ENCODE results near the gene DNAH2. TPM values are rescaled to one million over a fixed set of nuclear protein-coding genes. Genes with fewer than 3 reads are reported as not detected.

Gene DNAH2
- polyA plus RNA-seq, 2 of the 4 experiments (the other 2 are of a cell fraction): 0.01 to 0.08 TPM

DNA sequence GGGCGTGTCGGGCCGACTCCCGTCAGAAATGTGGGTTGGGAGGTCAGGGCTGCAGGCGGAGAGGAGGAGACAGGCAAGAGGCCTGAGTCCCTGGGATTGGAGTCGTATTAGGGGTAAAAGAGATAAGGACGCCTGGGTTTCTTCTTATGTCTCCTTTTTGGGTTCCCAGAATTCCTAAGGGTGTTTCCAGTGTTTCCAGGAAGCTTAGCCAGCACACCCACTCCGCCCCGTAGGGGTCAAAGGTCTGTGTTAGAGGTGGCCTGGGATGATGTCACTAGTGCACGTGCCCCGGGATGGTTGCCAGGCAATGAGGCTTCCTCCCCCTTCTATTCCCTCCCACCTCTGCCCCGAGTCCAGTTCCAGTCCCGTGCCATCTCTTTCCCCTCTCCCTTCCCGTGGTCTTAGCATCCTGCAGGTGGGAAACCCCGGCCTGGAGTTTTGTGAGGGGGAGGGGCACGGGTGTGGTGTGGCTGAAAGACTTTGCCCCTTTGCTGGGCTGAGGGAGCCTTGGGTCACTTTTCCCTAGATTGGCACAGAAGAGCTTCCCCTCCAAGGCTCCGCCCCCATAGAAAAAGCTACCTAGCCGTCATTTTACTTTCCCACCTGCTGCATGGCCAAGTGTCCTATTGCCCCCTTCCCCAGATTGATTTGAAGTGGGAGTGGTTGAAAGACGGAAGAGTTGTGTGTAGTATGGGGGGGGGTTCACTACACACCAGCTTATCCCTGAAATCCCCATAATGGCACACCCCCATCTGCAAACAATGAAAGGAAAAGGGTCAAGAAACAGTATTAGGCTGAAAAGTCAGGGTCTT lies 119.3 kb downstream of the DNAH2 start:
- H3K27ac ChIP-seq: peak overlapping the region; percentile 82 to 89
- ATAC-seq (peak; percentile 8 to 20; a peak in 5 of 6 replicates), FAIRE-seq (peak; percentile 63), DNase-seq (ENCODE audit: low read depth in 1 of 2, low spot score in 1 of 2) (peak; percentile 87 to 98)
- H3K4me1 ChIP-seq: peaks cover 48% of the 10 kb centered on the region
- H3K4me3 ChIP-seq: peak overlapping the region; percentile 60
- 3% methylated on average over 19 of the region's 19 CpGs for WGBS (ENCODE audit: missing lambda C conversion rate)
- ChIA-PET POLR2A (interaction anchor here (0.7 to 6.7 kb wide), 3 partner anchors 9 to 20 kb away, joined by 3 to 44 read pairs (median 3); partner anchors contain the start of genes CYB5D1 and NAA38), CTCF (interaction anchor here (1.0 to 25.1 kb wide), 9 partner anchors 5 to 204 kb away, joined by 3 to 677 read pairs (median 7); partner anchors contain the start of genes KDM6B, TP53 and WRAP53)
- H3K4me2 ChIP-seq: peak overlapping the region; percentile 96
- no peaks in the 10 kb centered on the region for H3K9me3 ChIP-seq
- TF ChIP-seq EP300 (IDR thresholded peaks at IDR 0.05): peak in 1 of 2 experiments; percentile 70; a peak in 1 of 5 replicates
- no peak for TF ChIP-seq SMC3 (IDR thresholded peaks at IDR 0.05)
- TF ChIP-seq, protein P1, sequence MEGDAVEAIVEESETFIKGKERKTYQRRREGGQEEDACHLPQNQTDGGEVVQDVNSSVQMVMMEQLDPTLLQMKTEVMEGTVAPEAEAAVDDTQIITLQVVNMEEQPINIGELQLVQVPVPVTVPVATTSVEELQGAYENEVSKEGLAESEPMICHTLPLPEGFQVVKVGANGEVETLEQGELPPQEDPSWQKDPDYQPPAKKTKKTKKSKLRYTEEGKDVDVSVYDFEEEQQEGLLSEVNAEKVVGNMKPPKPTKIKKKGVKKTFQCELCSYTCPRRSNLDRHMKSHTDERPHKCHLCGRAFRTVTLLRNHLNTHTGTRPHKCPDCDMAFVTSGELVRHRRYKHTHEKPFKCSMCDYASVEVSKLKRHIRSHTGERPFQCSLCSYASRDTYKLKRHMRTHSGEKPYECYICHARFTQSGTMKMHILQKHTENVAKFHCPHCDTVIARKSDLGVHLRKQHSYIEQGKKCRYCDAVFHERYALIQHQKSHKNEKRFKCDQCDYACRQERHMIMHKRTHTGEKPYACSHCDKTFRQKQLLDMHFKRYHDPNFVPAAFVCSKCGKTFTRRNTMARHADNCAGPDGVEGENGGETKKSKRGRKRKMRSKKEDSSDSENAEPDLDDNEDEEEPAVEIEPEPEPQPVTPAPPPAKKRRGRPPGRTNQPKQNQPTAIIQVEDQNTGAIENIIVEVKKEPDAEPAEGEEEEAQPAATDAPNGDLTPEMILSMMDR (IDR thresholded peaks at IDR 0.05): no peak
- TF ChIP-seq, protein P2, sequence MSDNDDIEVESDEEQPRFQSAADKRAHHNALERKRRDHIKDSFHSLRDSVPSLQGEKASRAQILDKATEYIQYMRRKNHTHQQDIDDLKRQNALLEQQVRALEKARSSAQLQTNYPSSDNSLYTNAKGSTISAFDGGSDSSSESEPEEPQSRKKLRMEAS (IDR thresholded peaks at IDR 0.05): peak; percentile 96
- TF ChIP-seq, protein P3, sequence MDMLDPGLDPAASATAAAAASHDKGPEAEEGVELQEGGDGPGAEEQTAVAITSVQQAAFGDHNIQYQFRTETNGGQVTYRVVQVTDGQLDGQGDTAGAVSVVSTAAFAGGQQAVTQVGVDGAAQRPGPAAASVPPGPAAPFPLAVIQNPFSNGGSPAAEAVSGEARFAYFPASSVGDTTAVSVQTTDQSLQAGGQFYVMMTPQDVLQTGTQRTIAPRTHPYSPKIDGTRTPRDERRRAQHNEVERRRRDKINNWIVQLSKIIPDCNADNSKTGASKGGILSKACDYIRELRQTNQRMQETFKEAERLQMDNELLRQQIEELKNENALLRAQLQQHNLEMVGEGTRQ (IDR thresholded peaks at IDR 0.05): peak; percentile 88
- TF ChIP-seq ZC3H11A (IDR thresholded peaks at IDR 0.05): no peak
- no peak for TF ChIP-seq PHF8 (IDR thresholded peaks at IDR 0.05; ENCODE audit: borderline replicate concordance, low read depth)
- TF ChIP-seq JUNB (IDR thresholded peaks at IDR 0.05): peak; percentile 34; the same call in 1 of the 2 replicates
- TF ChIP-seq ZSCAN20 (CRISPR knock-in tag; IDR thresholded peaks at IDR 0.05): no peak
- TF ChIP-seq MAZ (IDR thresholded peaks at IDR 0.05; ENCODE audit: borderline replicate concordance, low read depth, low read length): peak; percentile 99
- TF ChIP-seq BHLHE40 (IDR thresholded peaks at IDR 0.05; ENCODE audit: low read depth, low read length): peak; percentile 100
- peak; percentile 85 for TF ChIP-seq RARB (CRISPR knock-in tag; IDR thresholded peaks at IDR 0.05)
- no peak for TF ChIP-seq FOXS1 (CRISPR knock-in tag; IDR thresholded peaks at IDR 0.05)
- peak; percentile 66; the same call in 1 of the 2 replicates for TF ChIP-seq NPAS2 (CRISPR knock-in tag; IDR thresholded peaks at IDR 0.05; ENCODE audit: borderline replicate concordance)
- TF ChIP-seq NFE2L2 (conservative IDR thresholded peaks at IDR 0.05; ENCODE audit: low read length): no peak
- TF ChIP-seq ESRRA (IDR thresholded peaks at IDR 0.05; ENCODE audit: borderline replicate concordance, low read length): peak; percentile 62; the same call in 1 of the 2 replicates
- TF ChIP-seq CHD2 (IDR thresholded peaks at IDR 0.05; ENCODE audit: low read length, partially characterized antibody): peak; percentile 78
- TF ChIP-seq JUN (IDR thresholded peaks at IDR 0.05): peak; percentile 46 to 84; a peak in 4 of 5 replicates
- peak; percentile 30; the same call in 1 of the 2 replicates for TF ChIP-seq TFCP2L1 (CRISPR knock-in tag; IDR thresholded peaks at IDR 0.05)
- TF ChIP-seq KDM1A (IDR thresholded peaks at IDR 0.05; ENCODE audit: low read depth): no peak
- TF ChIP-seq, protein P4, sequence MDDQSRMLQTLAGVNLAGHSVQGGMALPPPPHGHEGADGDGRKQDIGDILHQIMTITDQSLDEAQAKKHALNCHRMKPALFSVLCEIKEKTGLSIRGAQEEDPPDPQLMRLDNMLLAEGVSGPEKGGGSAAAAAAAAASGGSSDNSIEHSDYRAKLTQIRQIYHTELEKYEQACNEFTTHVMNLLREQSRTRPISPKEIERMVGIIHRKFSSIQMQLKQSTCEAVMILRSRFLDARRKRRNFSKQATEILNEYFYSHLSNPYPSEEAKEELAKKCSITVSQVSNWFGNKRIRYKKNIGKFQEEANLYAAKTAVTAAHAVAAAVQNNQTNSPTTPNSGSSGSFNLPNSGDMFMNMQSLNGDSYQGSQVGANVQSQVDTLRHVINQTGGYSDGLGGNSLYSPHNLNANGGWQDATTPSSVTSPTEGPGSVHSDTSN (IDR thresholded peaks at IDR 0.05): peak; percentile 67; the same call in 1 of the 2 replicates
- TF ChIP-seq, protein P5, sequence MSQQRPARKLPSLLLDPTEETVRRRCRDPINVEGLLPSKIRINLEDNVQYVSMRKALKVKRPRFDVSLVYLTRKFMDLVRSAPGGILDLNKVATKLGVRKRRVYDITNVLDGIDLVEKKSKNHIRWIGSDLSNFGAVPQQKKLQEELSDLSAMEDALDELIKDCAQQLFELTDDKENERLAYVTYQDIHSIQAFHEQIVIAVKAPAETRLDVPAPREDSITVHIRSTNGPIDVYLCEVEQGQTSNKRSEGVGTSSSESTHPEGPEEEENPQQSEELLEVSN (IDR thresholded peaks at IDR 0.05; ENCODE audit: borderline replicate concordance, low read depth): 0 out of 2 replicates have a peak, but pooled peaks have one; percentile 68
- TF ChIP-seq RFX5 (IDR thresholded peaks at IDR 0.05): peak; percentile 86
- TF ChIP-seq, protein P6, sequence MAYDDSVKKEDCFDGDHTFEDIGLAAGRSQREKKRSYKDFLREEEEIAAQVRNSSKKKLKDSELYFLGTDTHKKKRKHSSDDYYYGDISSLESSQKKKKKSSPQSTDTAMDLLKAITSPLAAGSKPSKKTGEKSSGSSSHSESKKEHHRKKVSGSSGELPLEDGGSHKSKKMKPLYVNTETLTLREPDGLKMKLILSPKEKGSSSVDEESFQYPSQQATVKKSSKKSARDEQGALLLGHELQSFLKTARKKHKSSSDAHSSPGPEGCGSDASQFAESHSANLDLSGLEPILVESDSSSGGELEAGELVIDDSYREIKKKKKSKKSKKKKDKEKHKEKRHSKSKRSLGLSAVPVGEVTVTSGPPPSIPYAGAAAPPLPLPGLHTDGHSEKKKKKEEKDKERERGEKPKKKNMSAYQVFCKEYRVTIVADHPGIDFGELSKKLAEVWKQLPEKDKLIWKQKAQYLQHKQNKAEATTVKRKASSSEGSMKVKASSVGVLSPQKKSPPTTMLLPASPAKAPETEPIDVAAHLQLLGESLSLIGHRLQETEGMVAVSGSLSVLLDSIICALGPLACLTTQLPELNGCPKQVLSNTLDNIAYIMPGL (CRISPR knock-in tag; IDR thresholded peaks at IDR 0.05; ENCODE audit: borderline replicate concordance): no peak
- no peak for TF ChIP-seq POLR2AphosphoS2 (conservative IDR thresholded peaks at IDR 0.05; ENCODE audit: low read length)
- TF ChIP-seq HDAC2 (IDR thresholded peaks at IDR 0.05): no peak
- TF ChIP-seq HOXA7 (CRISPR knock-in tag; IDR thresholded peaks at IDR 0.05): no peak
- 0 out of 5 replicates have a peak, but pooled peaks of 1 of the 2 experiments have one; percentile 21 for TF ChIP-seq RAD21 (conservative IDR thresholded peaks at IDR 0.05 in 1 of 2, IDR thresholded peaks at IDR 0.05 in 1 of 2)
- no peak for TF ChIP-seq MAFK (IDR thresholded peaks at IDR 0.05; ENCODE audit: partially characterized antibody)
- no peak for TF ChIP-seq ZFP36 (IDR thresholded peaks at IDR 0.05; ENCODE audit: borderline replicate concordance, partially characterized antibody)
- TF ChIP-seq CHD4 (IDR thresholded peaks at IDR 0.05; ENCODE audit: borderline replicate concordance): no peak
- no peak; the same call in 1 of the 2 replicates for TF ChIP-seq HOXB5 (CRISPR knock-in tag; IDR thresholded peaks at IDR 0.05)
- peak; percentile 84 for TF ChIP-seq GATA3 (IDR thresholded peaks at IDR 0.05; ENCODE audit: borderline replicate concordance)
- TF ChIP-seq, protein P7, sequence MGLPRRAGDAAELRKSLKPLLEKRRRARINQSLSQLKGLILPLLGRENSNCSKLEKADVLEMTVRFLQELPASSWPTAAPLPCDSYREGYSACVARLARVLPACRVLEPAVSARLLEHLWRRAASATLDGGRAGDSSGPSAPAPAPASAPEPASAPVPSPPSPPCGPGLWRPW (IDR thresholded peaks at IDR 0.05): no peak

Measured in A549 (cell line).